PC-9 (cell line): ENCODE results near the gene MYO1C. TPM values are rescaled to one million over a fixed set of nuclear protein-coding genes. Genes with fewer than 3 reads are reported as not detected.

Experiments used
- BruUV-seq: library from RNA; stranded (reverse); fragments of 400-500 nt; replicated peaks from 2 replicates; lab custom pipeline; 2021; lab: Mats Ljungman, UMichigan
- CTCF ChIA-PET: fragments of 300-600 bp; sonication (Branson Sonifier 250); formaldehyde crosslinking; loops from one replicate; lab custom pipeline; 2022; ENCODE audit warnings: antibody characterized with exemption; lab: Charles Lee
- POLR2A ChIA-PET: fragments of 300-600 bp; sonication (Branson Sonifier 250); formaldehyde crosslinking; loops from one replicate; lab custom pipeline; 2022; ENCODE audit warnings: antibody characterized with exemption; ENCODE audit not compliant: unreplicated experiment; lab: Charles Lee
- DNase-seq, 2 experiments: peaks; one replicate each; pipeline versions ENCODE4 v3.0.0 to v3.0.0-alpha.2; 2015 to 2022; ENCODE audit warnings: mixed read lengths in 1 of 2
- H2AFZ ChIP-seq: fragments of 200-600 bp; sonication (generic); 2 replicates; pipeline ENCODE4 v1.8.1; 2017; ENCODE audit warnings: antibody characterized with exemption
- H3F3A ChIP-seq: fragments of 200-600 bp; sonication (generic); 2 replicates; pipeline ENCODE4 v1.8.1; 2017; ENCODE audit warnings: antibody characterized with exemption, mild to moderate bottlenecking, low read depth; ENCODE audit not compliant: insufficient read depth
- H3K27ac ChIP-seq: fragments of 200-600 bp; sonication (generic); 2 replicates; pipeline ENCODE4 v1.6.1; 2016; ENCODE audit warnings: mixed run types
- H3K27me3 ChIP-seq: fragments of 200-600 bp; sonication (generic); 2 replicates; pipeline ENCODE4 v1.6.1; 2016; ENCODE audit warnings: low read depth, mixed run types; ENCODE audit not compliant: insufficient read depth
- H3K36me3 ChIP-seq: fragments of 200-600 bp; sonication (generic); 2 replicates; pipeline ENCODE4 v1.6.1; 2016; ENCODE audit warnings: low read depth, mixed run types
- H3K4me1 ChIP-seq: fragments of 200-600 bp; sonication (generic); replicated peaks from 2 replicates; pipeline ENCODE4 v1.6.1; 2016; ENCODE audit warnings: mixed run types; ENCODE audit not compliant: insufficient read depth
- H3K4me2 ChIP-seq: fragments of 200-600 bp; sonication (generic); 2 replicates; pipeline ENCODE4 v1.6.1; 2017; ENCODE audit warnings: mixed run types
- H3K4me3 ChIP-seq: fragments of 200-600 bp; sonication (generic); 2 replicates; pipeline ENCODE4 v1.6.1; 2016; ENCODE audit warnings: mixed run types
- H3K79me2 ChIP-seq: fragments of 200-600 bp; sonication (generic); 2 replicates; pipeline ENCODE4 v1.6.1; 2017; ENCODE audit warnings: low read depth, mixed run types
- H3K9me2 ChIP-seq: fragments of 200-600 bp; sonication (generic); 2 replicates; pipeline ENCODE4 v1.8.1; 2017; ENCODE audit warnings: mild to moderate bottlenecking; ENCODE audit not compliant: insufficient read depth
- H3K9me3 ChIP-seq: fragments of 200-600 bp; sonication (generic); 2 replicates; pipeline ENCODE4 v1.8.1; 2016; ENCODE audit warnings: low read depth; ENCODE audit not compliant: insufficient read depth
- H4K20me1 ChIP-seq: fragments of 200-600 bp; sonication (generic); 2 replicates; pipeline ENCODE4 v1.8.1; 2017; ENCODE audit not compliant: insufficient read depth
- CTCF ChIP-seq: fragments of 200-600 bp; sonication (generic); conservative IDR thresholded peaks from 2 replicates; pipeline ENCODE4 v1.6.1; 2017; ENCODE audit warnings: mixed run types, antibody characterized with exemption, mild to moderate bottlenecking, moderate library complexity
- EZH2 ChIP-seq: fragments of 200-600 bp; sonication (generic); IDR thresholded peaks from 2 replicates; pipeline ENCODE4 v1.8.0; 2017; ENCODE audit warnings: antibody characterized with exemption, low read depth
- intact Hi-C: fragments of 100-400 bp; cut with micrococcal nuclease; formaldehyde crosslinking; loops from one replicate; pipeline ENCODE4 v1.10.0; 2022; ENCODE audit not compliant: unreplicated experiment
- total RNA-seq: library from RNA; stranded (reverse); gene quantifications from 2 replicates; pipeline ENCODE4 v1.2.3, GENCODE V29; 2021

The MYO1C gene
- total RNA-seq, 1 experiment from 2014 or later, result 237 TPM

GRCh38 chr17:1474402-1475189, 17.9 kb downstream of the MYO1C start:
- Histone ChIP-seq H3F3A (no peaks in the 10 kb centered on the region; the same call in 1 of the 2 replicates), H3K36me3 (0 out of 2 replicates have a peak, but pooled peaks cover 5% of the 10 kb centered on the region), H3K79me2 (no peaks in the 10 kb centered on the region), H2AFZ (no peak overlapping the region), H3K9me3 (no peaks in the 10 kb centered on the region), H3K27ac (no peak overlapping the region), H3K27me3 (no peaks in the 10 kb centered on the region), H4K20me1 (peaks cover 5% of the 10 kb centered on the region; the same call in 1 of the 2 replicates), H3K4me1 (no peaks in the 10 kb centered on the region), H3K4me2 (no peak overlapping the region), H3K9me2 (no peaks in the 10 kb centered on the region), H3K4me3 (no peak overlapping the region)
- intact Hi-C loops, result no loop called here
- DNase-seq, result no peak
- BruUV-seq, result no TSS peak
- ChIA-PET CTCF (no interaction called here), POLR2A (interaction anchor here (0.7 kb wide), 1 partner anchor 13 kb away, joined by 11 read pairs; no protein-coding TSS in a partner anchor)
- TF ChIP-seq EZH2 (no peak), CTCF (no peak)

DNA sequence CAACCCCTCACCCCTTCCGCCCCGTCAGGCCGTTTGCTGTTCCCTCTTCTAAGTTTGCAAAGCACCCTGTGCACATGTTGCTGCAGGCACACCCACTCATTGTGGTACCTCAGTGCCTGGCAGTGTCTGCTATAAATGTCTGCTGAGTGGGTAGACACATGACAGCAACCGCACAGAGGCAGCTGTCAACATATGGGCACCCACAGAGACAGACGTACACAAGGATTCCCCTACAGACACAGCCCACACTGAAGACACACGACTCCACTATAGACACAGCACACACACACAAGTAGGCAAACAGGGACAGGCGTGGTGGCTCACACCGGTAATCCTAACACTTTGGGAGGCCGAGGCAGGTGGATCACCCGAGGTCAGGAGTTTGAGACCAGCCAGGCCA, 18.6 kb downstream of the MYO1C start:
- Histone ChIP-seq H3K4me3 (no peak overlapping the region), H3K9me3 (no peaks in the 10 kb centered on the region), H2AFZ (no peak overlapping the region), H3K4me2 (no peak overlapping the region), H3K27me3 (no peaks in the 10 kb centered on the region), H3K27ac (no peak overlapping the region), H3F3A (no peaks in the 10 kb centered on the region; the same call in 1 of the 2 replicates), H3K4me1 (no peaks in the 10 kb centered on the region), H3K9me2 (no peaks in the 10 kb centered on the region), H4K20me1 (peaks cover 5% of the 10 kb centered on the region; the same call in 1 of the 2 replicates), H3K79me2 (no peaks in the 10 kb centered on the region), H3K36me3 (0 out of 2 replicates have a peak, but pooled peaks cover 5% of the 10 kb centered on the region)
- TF ChIP-seq EZH2 (no peak), CTCF (no peak)
- POLR2A ChIA-PET, result no interaction called here
- intact Hi-C loops, result no loop called here
- no TSS peak for BruUV-seq
- no peak for DNase-seq
- CTCF ChIA-PET, result no interaction called here

DNA sequence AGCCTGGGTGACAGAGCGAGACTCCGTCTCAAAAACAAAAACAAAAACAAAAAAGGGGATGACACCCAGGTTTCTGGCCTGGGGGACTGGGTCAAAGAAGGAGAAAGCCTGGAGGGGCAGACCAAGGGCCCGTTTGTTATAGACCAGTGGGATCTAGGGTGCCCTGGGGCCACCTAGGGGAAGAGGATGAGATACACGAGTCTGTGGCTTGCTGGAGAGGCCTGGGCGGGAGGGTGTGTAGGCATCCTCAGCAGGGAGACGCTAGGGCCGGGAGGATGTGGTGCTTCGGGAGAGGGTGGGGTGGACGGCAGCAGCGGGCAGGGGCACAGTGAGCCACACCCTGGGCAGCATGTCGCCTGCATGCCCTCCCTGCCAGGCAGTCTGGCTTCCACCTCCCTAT, 19.3 kb downstream of the MYO1C start:
- Histone ChIP-seq H3K9me2 (no peaks in the 10 kb centered on the region), H3K9me3 (no peaks in the 10 kb centered on the region), H3K4me1 (no peaks in the 10 kb centered on the region), H2AFZ (no peak overlapping the region), H3K4me3 (no peak overlapping the region), H3K36me3 (peaks cover 8% of the 10 kb centered on the region; the same call in 1 of the 2 replicates), H3K79me2 (no peaks in the 10 kb centered on the region), H4K20me1 (peaks cover 5% of the 10 kb centered on the region; the same call in 1 of the 2 replicates), H3F3A (no peaks in the 10 kb centered on the region; the same call in 1 of the 2 replicates), H3K4me2 (no peak overlapping the region), H3K27ac (no peak overlapping the region), H3K27me3 (no peaks in the 10 kb centered on the region)
- no peak for DNase-seq
- intact Hi-C loops, result no loop called here
- ChIA-PET CTCF (interaction anchor here (0.7 kb wide), 1 partner anchor 107 kb away, joined by 3 read pairs; no protein-coding TSS in a partner anchor), POLR2A (no interaction called here)
- TF ChIP-seq EZH2 (no peak), CTCF (no peak)
- no TSS peak for BruUV-seq
